HTR-8/SVneo (cell line): ENCODE results near the gene POLDIP3.
"Not testable (repeated sequence)": the region's sequence is repeated elsewhere in the genome, so short reads cannot be mapped to it uniquely, and the experiment has no call there.

Source experiments
- DNase-seq: peaks from one replicate; pipeline ENCODE4 v3.0.0; 2011; ENCODE audit warnings: low spot score, mixed read lengths; ENCODE audit not compliant: insufficient read length
- FAIRE-seq: peaks from 2 replicates; lab custom pipeline; 2011; peaks lifted over from hg19 to GRCh38; lab: Jason Lieb, UNC

The POLDIP3 gene

DNA sequence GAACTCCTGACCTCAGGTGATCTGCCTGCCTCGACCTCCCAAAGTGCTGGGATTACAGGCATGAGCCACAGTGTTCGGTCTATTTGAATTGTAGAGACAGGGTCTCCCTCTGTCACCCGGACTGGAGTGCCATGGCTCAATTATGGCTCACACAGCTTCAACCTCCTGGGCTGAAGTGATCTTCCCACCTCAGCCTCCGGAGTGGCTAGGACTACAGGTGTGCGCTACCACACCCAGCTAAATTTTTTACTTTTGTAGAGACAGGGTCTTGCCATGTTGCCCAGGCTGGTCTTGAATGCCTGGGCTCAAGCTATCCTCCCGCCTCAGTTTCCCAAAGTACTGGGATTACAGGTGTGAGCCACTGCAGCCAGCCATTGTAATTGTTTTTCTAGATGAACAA lies 46.7 kb downstream of the POLDIP3 start:
- not testable (repeated sequence) for DNase-seq, FAIRE-seq

DNA sequence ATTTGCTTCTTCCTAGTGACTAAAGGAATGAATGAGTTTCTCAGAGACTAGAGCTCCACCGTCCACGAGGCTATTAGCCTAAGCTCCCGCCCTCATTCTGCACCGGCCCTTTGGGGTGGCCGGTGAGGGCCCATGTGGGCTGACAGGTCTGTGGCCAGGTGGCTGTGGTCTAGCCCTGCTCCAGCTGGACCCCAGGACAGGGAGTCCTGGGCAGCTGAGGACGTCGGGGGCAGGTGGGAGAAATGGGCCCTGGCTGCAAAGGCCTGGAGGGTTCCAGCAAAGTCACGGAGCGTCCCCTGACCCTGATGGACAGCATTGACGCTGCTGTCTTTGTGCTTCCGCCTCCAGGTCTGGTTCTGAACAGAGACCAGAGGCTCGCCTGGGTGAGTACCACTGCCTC lies 48.7 kb downstream of the POLDIP3 start:
- DNase-seq = no peak
- FAIRE-seq = no peak

DNA sequence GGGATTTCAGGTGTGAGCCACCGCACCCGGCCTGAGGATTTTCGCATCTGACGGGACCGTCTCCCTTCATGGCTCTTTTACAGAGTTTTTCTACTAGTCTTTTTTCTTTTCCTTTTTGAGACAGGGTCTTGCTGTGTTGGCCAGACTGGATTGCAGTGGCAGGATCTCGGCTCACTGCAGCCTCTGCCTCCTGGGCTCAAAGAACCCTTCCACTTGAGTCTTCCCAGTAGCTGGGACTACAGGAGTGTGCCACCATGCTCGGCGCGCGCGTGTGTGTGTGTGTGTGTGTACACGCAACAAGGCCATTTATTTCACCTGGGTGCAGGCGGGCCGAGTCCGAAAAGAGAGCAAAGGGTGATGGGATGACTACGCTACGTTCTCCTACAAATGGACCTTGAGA lies 50.0 kb downstream of the POLDIP3 start:
- FAIRE-seq (no peak), DNase-seq (no peak)

DNA sequence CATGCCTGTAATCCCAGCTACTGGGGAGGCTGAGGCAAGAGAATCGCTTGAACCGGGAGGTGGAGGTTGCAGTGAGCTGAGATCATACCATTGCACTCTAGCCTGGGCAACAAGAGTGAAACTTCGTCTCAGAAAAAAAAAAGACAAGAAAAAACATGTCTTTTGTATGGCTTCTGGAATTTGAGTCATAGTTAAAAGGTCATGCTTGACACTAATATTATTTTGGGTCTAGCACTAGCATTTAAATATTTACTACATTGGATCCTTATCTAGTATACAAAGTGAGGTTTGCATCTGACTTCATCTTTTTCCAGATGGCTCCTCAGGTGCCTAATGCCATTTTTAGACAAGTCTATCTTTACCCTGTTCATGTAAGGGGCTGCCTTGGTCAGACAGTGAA lies 50.7 kb downstream of the POLDIP3 start:
- DNase-seq, FAIRE-seq: not testable (repeated sequence)

DNA sequence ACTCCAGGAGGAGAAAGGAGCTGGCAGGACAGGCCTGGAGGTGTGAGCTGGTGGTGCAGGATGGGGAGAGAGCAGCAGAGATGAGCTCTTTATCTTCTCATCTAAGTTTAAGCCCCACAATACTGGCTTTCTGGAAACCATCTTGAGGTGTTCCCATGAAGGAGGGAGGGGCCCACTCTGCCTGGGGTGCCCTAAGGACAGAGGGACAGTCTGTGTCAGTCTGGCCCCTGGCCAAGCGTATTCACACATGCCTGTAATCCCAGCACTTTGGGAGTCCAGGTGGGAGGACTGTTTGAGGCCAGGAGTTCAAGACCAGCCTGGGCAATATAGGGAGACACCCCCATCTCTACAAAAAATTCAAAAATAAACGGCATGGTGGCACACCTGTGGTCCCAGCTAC lies 52.0 kb downstream of the POLDIP3 start:
- DNase-seq = no peak
- no peak for FAIRE-seq

DNA sequence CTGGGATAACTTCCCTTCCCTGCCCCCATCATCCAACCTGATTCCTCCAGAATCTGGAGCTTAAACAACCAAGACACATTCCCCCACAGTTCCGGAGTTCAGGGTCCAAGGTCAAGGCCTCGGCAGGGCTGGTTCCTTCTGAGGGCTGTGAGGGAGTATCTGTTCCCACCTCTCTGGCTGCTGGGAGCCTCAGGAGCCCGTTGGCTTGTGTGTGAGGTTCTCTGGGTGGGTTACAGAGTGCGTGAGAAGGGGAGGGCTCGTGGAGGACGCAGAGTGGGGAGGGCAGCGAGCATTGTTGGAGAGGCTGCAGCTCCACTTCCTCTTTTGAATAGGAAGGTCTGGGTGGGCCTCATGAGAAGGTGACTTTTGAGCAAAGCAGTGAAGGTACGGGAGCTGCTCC lies 52.4 kb downstream of the POLDIP3 start:
- FAIRE-seq (no peak), DNase-seq (no peak)

DNA sequence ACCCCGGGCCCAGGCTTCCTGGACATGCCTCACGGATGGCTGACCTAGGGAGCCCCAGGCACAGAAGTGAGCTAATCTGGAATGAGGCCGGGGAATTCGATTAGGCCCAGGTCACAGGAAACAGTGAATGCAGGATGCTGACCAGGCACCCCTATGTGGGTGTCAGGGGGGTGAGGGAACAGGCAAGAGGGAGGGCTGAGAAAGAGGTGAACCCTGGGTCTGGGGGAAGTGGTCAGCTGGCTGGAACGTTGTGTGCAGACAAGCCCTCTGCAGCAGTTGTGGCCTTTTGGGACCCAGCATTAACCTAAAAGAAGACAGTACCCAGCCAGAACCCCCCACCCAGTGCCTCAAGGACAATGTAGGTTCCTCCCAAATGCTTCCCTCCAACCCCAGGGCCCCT lies 52.8 kb downstream of the POLDIP3 start:
- DNase-seq (no peak), FAIRE-seq (no peak)

DNA sequence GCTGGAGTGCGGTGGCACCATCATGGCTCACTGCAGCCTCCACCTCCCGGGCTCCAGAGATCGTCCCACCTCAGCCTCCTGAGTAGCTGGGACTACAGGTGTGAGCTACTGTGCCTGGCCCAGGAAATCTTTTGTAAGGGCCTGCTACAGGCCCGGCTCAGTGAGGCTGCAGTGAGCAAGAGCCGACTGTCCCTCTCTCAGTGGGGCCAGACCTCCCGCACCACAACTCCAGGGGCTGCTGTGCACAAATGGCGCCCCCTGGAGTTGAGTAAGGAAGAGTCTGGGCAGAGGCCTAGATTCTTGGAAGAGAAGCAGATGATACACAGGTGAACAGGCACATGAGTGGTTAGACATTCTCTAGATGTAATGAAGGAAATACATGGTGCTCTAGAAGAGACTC lies 53.9 kb downstream of the POLDIP3 start:
- FAIRE-seq (no peak), DNase-seq (no peak)

DNA sequence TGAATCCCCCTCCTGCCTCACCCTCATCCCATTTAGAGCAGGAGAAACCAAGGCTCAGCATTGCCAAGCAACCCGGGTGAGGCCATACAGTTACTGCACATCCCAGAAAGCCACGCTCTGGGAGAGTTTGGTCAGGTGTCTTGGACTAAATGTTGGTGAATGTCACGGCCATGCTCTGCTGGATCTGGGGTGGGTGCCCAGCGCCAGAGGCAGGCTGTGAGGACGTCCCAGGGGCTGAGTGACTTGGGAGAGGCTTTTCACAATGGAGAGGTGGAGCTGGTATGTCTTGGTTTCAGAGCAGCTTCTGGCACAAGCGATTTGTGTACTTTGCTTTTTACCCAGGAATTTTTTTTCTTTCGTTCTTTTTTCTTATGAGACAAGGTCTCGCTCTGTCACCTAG lies 54.3 kb downstream of the POLDIP3 start:
- DNase-seq = no peak
- FAIRE-seq = no peak

DNA sequence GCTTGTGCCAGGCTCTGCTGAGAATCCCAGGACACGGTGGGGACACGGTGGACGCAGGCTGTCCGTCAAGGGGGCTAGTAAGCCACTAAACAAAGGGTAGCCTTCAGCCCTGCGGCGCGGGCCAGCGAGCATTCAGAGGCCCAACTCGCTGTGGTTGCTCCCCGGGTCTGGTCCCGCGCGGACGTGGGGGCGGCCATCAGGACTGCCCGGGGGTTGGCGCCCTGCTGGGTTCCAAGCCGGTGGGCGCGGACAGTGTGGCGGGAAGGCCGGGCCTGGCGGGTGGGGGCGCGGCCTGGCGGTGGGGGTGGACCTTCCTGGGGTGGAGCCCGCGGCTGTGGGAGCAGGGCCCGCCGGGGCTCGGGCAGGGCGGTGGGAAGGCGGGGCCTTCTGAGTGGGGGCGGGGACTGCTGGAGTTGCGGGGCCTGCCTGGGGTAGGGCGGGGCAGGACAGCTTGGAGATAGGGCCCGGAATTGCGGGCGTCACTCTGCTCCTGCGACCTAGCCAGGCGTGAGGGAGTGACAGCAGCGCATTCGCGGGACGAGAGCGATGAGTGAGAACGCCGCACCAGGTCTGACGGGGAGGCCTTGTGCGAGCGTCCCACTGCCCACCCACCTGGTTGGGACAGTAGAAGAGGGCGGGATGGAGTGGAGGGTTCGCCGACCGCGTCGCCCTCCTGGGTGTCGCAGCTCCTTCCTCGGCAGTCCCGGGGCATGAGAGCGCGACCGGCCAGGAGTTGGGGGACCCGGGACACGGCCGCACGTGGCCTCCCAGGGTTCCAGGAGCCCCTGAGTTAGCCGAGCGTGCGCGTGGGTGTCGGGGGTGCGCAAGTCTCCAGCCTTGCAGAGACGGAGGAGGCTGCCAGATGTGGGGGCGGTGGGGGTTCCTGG lies 61.0 kb downstream of the POLDIP3 start, which contains the start of gene SERHL2:
Gene SERHL2, plus strand, starts transcription at position 482 of the 887 bp plus-strand sequence. Its CDS starts 65 bp downstream, at position 547.
- DNase-seq = peak; percentile 37
- no peak for FAIRE-seq

DNA sequence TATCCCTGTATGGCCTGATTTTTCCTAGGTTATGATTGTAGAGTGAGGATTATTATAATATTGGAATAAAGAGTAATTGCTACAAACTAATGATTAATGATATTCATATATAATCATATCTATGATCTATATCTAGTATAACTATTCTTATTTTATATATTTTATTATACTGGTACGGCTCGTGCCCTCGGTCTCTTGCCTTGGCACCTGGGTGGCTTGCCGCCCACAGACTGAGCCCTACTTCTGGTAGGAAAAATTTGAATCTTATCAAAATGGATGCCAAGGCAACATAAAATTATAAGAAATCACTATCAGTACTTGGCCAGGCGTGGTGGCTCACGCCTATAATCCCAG lies 62.4 kb downstream of the POLDIP3 start:
- DNase-seq, FAIRE-seq: not testable (repeated sequence)

DNA sequence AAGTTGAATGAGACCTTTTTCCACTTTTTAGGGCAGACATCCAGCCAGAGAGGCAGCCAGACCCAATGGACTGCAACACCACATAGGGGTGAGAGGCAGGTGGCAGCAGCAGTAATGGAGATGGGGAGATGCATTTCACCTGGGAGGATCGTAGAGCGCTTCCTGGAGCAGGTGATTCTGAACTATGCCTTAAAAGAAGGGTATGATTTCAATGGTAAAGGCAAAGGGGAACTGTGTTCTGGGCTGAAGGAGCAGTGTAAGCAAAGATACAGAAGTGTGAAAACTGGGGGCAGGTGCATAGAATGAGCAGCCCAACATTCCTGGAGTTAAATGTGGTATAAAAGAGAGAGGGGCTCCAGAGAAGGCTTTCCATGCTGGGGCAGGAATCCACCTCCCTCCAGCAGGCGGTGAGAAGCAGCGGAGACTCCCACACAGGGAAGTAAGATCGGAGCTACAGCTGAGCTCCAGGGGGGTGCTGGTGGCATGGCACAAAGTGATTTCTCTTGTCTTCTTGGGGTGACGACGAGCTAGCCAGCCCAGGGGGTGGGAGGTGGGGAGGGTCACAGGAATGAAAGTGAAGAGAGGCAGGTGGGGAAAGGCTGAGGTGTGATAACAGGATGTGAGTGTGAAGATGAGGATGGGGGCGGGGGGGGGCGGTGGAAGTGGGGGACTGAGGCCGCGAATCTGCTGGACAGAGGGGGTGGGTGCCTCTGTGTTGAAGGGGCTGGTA lies 65.2 kb downstream of the POLDIP3 start:
- FAIRE-seq (no peak), DNase-seq (no peak)

DNA sequence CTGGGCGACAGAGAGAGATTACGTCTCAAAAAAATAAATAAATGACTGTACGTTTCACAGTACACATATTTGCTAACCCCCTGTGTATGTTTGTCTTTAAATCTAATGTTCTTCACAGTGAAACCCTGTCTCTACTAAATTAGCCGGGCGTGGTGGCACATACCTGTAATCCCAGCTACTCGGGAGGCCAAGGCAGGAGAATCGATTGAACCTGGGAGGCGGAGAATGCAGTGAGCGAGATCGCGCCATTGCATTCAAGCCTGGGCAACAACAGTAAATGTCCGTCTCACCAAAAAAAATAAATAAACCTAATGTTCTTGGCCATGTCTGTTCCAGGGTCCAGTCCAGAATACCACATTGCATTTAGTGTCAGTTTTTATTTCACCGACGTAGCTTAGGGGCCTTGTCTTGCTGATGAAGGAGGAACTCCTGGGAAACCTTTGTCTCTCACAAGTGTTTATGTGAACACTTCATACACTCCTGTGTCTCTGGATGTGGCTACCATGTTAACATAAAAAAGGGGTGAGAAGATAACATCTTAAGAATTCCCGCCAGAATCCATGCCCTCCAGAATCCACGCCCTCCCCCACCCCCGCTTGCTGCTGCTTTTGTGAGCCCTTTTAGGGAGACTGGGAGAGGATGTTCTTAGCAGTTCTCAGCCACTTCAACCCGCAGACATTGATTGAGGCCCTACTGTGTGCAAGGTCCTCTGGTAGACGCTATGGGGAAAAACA lies 65.9 kb downstream of the POLDIP3 start:
- DNase-seq = no peak
- FAIRE-seq = no peak

DNA sequence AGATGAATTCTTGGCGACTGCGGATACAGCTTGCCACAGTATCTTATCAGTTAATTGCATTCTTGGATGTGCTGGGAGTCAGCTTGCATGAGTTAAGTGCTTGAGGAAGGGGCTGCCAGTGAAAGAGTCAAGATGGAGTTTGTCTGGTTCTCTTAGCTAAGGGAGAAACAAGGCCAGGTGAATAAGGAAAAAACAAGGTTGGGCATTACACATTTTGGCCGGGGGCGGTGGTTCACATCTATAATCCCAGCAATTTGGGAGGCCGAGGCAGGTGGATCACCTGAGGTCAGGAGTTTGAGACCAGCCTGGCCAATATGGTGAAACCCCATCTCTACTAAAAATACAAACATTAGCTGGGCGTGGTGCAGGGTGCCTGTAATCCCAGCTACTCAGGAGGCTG lies 66.6 kb downstream of the POLDIP3 start:
- FAIRE-seq, DNase-seq: not testable (repeated sequence)

DNA sequence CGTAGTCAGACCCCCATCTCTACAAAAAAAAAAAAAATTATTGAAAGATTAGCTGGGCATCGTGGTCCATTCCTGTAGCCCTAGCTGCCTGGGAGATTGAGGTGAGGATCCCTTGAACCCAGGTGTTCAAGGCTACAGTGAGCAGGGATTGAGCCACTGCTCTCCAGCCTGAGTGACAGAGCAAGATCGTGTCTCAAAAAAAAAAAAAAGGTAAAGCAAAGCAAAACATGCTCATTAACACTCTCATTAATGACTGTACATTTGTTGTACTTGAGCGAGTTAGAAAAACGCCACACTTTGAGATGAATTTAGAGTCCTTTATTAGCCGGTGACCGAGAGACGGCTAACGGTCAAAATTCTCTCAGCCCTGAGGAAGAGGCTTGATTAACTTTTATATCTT lies 67.1 kb downstream of the POLDIP3 start:
- FAIRE-seq (no peak), DNase-seq (no peak)

DNA sequence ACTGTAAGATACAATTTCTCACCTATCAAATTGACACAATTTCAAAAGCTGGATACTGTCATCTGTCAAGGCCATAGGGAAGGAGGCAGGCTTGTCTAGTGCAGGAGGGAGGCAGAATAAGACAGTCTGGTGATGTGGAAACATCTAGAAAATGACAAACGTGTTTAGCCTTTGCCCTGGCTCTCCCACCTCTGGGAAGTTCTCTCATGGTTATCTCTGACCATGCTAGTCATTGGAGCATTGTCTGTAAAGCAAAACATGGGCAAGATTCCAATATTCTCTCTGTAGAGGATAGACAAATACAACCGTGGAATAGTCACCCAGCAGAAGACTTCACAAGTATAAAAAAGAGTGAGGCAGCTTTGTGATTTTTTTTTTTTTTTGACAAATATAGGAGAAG lies 70.0 kb downstream of the POLDIP3 start:
- DNase-seq (no peak), FAIRE-seq (no peak)

DNA sequence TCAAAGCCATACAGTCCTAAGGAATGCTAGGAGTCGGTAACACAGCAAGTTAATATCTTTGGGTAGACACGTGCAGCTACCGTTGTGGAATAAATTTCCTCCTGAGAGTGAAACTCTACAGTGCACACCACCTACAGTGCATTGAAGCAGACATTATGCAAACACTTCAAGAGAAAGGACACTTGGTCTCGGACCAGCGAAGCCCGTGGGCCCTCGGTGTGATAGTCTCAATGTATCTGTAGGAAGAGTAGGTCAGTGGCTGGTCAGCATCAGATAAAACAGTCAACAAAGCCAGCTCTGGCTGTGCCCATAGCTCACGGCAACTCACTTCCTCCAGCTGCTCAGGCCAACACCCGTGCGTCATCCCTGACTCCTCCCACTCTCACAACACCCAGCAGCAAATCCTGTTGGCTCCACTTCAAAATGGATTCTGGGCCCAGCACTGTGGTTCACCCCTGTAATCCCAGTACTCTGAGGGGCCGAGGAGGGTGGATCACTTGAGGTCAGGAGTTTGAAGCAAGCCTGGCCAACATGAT lies 75.4 kb downstream of the POLDIP3 start:
- not testable (repeated sequence) for FAIRE-seq, DNase-seq

DNA sequence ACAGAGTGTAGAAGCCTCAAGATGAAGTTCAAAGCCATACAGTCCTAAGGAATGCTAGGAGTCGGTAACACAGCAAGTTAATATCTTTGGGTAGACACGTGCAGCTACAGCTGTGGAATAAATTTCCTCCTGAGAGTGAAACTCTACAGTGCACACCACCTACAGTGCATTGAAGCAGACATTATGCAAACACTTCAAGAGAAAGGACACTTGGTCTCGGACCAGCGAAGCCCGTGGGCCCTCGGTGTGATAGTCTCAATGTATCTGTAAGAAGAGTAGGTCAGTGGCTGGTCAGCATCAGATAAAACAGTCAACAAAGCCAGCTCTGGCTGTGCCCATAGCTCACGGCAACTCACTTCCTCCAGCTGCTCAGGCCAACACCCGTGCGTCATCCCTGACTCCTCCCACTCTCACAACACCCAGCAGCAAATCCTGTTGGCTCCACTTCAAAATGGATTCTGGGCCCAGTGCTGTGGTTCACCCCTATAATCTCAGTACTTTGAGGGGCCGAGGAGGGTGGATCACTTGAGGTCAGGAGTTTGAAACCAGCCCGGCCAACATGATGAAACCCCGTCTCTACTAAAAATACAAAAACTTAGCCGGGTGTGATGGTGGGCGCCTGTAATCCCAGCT lies 77.4 kb downstream of the POLDIP3 start:
- FAIRE-seq, DNase-seq: not testable (repeated sequence)

DNA sequence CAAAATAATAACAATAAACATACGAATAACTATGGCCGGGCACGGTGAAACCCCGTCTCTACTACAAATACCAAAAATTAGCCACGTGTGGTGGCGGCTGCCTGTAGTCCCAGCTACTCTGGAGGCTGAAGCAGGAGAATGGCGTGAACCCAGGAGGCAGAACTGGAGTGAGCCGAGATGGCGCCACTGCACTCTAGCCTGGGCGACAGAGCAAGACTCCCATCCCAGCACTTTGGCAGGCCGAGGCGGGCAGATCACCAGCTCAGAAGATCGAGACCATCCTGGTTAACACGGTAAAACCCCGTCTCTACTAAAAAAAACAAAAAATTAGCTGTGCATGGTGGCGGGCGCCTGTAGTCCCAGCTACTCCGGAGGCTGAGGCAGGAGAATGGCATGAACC lies 78.0 kb downstream of the POLDIP3 start:
- FAIRE-seq = not testable (repeated sequence)

DNA sequence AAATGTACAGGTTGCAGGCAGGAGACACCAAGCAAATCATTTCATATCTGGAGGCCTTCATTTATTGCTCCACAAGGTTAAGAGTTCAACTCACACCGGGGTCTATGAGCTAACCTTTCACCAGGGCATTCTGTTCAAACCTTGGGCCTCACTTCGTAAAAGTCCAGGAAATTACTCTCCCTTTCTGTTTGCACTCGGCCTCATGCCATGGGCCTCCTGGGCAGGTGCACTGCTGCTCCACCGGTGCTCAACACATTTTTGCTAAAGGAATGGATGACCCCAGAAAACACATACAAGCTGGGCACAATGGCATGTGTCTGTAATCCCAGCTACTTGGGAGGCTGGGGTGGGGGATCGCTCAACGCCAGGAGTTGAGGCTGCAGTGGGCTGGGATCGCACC lies 78.5 kb downstream of the POLDIP3 start:
- FAIRE-seq (no peak), DNase-seq (no peak)

More for the DNA sequence above, 78.0 kb downstream of the POLDIP3 start:
- DNase-seq = not testable (repeated sequence)
